ENCODE measurements around the gene TLE3.

The TLE3 gene

DNA sequence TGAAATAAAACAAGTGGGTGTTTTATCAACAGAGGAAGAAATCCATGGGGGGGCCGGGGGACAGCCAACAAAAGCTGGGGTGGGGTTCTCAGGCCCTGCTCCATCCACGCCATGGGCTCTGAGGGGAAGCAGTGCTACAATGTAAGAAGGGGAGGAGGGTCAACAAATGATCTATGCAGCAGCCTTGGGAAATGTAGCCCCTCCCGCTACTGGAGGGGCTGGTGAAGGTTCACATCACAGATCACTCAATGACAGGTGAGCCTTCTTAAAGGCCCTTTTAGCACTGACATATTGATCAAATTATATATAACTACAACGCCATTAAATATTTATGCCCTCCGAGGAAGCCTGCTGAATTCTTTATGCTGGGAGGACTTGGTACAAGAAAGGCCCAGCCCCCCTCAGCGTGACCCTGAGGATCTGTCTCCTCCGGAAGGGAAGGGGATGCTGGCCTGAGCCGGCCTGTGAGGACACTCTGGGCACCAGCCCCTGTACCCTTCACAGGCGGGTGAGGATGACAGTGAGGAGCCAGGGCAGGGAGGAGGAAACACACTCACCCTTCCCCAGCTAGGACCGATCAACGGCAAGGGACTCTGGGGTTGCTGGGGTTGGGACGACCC is 15.3 kb downstream of the TLE3 start:
- TF ChIP-seq, protein P1, sequence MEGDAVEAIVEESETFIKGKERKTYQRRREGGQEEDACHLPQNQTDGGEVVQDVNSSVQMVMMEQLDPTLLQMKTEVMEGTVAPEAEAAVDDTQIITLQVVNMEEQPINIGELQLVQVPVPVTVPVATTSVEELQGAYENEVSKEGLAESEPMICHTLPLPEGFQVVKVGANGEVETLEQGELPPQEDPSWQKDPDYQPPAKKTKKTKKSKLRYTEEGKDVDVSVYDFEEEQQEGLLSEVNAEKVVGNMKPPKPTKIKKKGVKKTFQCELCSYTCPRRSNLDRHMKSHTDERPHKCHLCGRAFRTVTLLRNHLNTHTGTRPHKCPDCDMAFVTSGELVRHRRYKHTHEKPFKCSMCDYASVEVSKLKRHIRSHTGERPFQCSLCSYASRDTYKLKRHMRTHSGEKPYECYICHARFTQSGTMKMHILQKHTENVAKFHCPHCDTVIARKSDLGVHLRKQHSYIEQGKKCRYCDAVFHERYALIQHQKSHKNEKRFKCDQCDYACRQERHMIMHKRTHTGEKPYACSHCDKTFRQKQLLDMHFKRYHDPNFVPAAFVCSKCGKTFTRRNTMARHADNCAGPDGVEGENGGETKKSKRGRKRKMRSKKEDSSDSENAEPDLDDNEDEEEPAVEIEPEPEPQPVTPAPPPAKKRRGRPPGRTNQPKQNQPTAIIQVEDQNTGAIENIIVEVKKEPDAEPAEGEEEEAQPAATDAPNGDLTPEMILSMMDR (IDR thresholded peaks at IDR 0.05; ENCODE audit: insufficient read depth, low read length, poor library complexity, severe bottlenecking), result no peak
- peaks cover 43% of the 10 kb centered on the region for H3K36me3 ChIP-seq (ENCODE audit: control insufficient read depth, insufficient read depth, low read length)
- H3K27me3 ChIP-seq (replicated peaks; ENCODE audit: control insufficient read depth, insufficient read depth, low read length), result no peaks in the 10 kb centered on the region
- DNase-seq (ENCODE audit: extremely low read depth, insufficient read length), result no peak
- H3K4me3 ChIP-seq (replicated peaks; ENCODE audit: low read depth, low read length), result no peak overlapping the region

DNA sequence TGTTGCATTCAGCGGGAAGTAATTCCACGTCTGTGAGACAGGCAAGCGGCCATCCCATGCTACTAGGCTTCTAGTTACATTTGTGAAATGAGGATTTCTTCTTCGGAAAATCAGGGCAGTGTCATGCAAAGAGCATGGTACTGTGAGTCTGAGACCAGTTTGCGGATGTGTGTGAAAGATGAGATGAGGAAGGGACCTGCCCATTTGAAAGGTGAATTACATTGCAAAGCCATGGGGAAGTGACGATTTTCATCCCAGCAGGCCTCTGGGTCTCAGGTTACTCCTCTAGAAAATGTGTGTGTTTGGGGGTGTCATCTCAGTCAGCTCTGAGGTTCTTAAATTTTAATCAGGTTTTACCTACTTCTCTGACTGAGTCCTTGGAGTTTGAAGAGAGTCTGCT is 16.1 kb downstream of the TLE3 start:
- DNase-seq (ENCODE audit: extremely low read depth, insufficient read length), result no peak
- Histone ChIP-seq H3K27me3 (replicated peaks; ENCODE audit: control insufficient read depth, insufficient read depth, low read length) (no peaks in the 10 kb centered on the region), H3K4me3 (replicated peaks; ENCODE audit: low read depth, low read length) (no peak overlapping the region), H3K36me3 (ENCODE audit: control insufficient read depth, insufficient read depth, low read length) (peaks cover 43% of the 10 kb centered on the region)
- TF ChIP-seq, protein P1 (IDR thresholded peaks at IDR 0.05; ENCODE audit: insufficient read depth, low read length, poor library complexity, severe bottlenecking), result no peak

DNA sequence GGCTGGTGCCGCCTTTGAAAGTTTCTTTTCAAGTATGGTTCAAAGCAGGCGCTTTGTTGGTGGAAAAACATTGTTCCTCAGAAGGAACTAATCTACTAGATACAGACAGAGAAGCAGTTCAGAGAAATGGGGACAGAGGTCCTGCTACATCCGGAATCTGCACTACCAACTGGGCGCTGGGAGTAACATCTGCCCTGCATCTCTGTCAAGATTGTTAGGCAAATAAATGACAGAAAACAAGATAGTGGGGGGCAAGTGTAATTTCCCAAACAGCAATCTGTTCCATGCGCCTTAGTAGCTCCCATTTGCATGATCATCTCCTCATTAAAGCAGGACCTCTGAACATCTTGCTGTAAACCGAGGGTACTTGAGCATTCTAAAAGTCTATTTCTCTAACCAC is 17.4 kb downstream of the TLE3 start:
- Histone ChIP-seq H3K36me3 (ENCODE audit: control insufficient read depth, insufficient read depth, low read length) (peaks cover 40% of the 10 kb centered on the region), H3K27me3 (replicated peaks; ENCODE audit: control insufficient read depth, insufficient read depth, low read length) (no peaks in the 10 kb centered on the region), H3K4me3 (replicated peaks; ENCODE audit: low read depth, low read length) (no peak overlapping the region)
- TF ChIP-seq, protein P1 (IDR thresholded peaks at IDR 0.05; ENCODE audit: insufficient read depth, low read length, poor library complexity, severe bottlenecking), result no peak
- no peak for DNase-seq (ENCODE audit: extremely low read depth, insufficient read length)

DNA sequence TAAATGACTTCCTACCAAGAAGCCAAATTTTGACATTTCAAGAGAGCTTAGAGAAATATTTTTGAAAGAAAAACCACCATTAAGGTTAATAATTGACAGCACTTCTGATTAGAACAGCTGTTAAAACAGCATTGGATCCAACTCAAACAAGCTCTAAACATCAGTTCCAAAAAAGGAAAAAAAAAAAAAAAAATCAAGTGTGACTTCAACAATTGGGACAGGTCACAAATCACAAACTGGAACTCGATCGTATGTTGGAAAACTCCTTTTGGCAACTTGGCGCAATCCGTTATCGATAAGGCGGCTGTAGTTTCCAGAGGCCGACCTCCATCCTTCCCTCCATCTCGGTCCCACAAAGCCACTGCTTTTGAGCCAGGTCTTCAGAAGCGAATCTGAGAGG is 17.8 kb downstream of the TLE3 start:
- H3K27me3 ChIP-seq (replicated peaks; ENCODE audit: control insufficient read depth, insufficient read depth, low read length), result no peaks in the 10 kb centered on the region
- H3K4me3 ChIP-seq (replicated peaks; ENCODE audit: low read depth, low read length), result no peak overlapping the region
- peaks cover 41% of the 10 kb centered on the region for H3K36me3 ChIP-seq (ENCODE audit: control insufficient read depth, insufficient read depth, low read length)
- TF ChIP-seq, protein P1 (IDR thresholded peaks at IDR 0.05; ENCODE audit: insufficient read depth, low read length, poor library complexity, severe bottlenecking), result no peak
- no peak for DNase-seq (ENCODE audit: extremely low read depth, insufficient read length)

DNA sequence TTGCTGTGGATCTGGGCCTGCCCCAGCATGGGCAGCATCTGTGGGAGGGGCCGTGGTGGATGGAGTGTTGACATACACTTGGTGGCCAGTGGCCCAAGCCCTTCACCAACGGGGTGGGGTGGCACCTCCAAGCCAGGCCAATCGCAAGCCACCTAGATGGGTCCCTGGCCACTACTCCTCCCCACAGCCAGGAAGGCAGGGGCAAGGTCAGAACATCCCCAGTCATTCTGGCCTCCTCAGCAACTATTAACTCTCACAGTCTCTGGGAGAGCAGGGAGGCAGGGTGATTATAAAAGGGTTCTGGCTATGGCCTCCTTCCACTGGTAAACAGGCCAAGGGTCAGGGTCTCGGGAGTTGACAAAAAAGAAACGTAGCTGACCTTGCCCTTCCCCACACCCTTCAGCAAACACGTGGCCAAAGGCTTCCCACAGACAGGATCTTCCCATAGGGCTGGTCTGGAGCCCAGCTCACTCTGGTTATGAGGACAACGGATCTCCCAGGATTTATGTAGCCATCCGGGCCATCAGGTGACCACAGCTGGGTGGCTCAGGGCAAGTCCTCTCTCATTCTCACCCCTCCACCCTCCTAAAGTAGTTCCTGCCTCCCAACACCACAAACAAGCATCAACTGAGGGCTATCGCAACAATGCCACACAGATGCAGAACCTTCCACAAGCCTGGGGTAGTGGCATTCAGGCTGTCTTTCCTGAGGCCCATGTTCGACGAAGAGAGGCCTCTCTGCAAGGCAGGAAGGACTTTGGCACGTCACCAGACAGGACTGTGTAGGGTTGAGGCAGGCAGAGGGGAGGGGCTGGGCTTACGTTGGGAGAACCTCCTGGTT is 18.9 kb downstream of the TLE3 start:
- Histone ChIP-seq H3K4me3 (replicated peaks; ENCODE audit: low read depth, low read length) (no peak overlapping the region), H3K36me3 (ENCODE audit: control insufficient read depth, insufficient read depth, low read length) (peaks cover 50% of the 10 kb centered on the region), H3K27me3 (replicated peaks; ENCODE audit: control insufficient read depth, insufficient read depth, low read length) (no peaks in the 10 kb centered on the region)
- TF ChIP-seq, protein P1 (IDR thresholded peaks at IDR 0.05; ENCODE audit: insufficient read depth, low read length, poor library complexity, severe bottlenecking), result no peak
- DNase-seq (ENCODE audit: extremely low read depth, insufficient read length), result no peak
